Measurements from ENCODE around the gene WNK1.

The WNK1 gene

GRCh38 chr12:867905-868304 is 115.5 kb downstream of the WNK1 start:
- no peak for FAIRE-seq

GRCh38 chr12:868722-869121 is 116.3 kb downstream of the WNK1 start:
- FAIRE-seq, result no peak

GRCh38 chr12:870378-870777 is 118.0 kb downstream of the WNK1 start:
- no peak for FAIRE-seq

- FAIRE-seq, result no peak
Measured at GRCh38 chr12:873954-874353, 121.6 kb downstream of the WNK1 start.

- FAIRE-seq, result no peak
Measured at GRCh38 chr12:879641-880040, 127.3 kb downstream of the WNK1 start.

- FAIRE-seq, result no peak
Measured at GRCh38 chr12:880656-881055, 128.3 kb downstream of the WNK1 start.

GRCh38 chr12:884746-885414 is 132.5 kb downstream of the WNK1 start:
- no peak for FAIRE-seq

GRCh38 chr12:885701-886100 is 133.3 kb downstream of the WNK1 start:
- no peak for FAIRE-seq

GRCh38 chr12:886206-886605 is 133.8 kb downstream of the WNK1 start:
- FAIRE-seq, result no peak

GRCh38 chr12:894226-894625 is 141.8 kb downstream of the WNK1 start:
- no peak for FAIRE-seq

- no peak for FAIRE-seq
Measured at GRCh38 chr12:896031-896430, 143.7 kb downstream of the WNK1 start.

GRCh38 chr12:897386-897785 is 145.0 kb downstream of the WNK1 start:
- no peak for FAIRE-seq

- no peak for FAIRE-seq
Measured at GRCh38 chr12:902581-902980, 150.2 kb downstream of the WNK1 start.

GRCh38 chr12:903055-903454 is 150.7 kb downstream of the WNK1 start:
- FAIRE-seq, result no peak

GRCh38 chr12:904010-904414 is 151.6 kb downstream of the WNK1 start:
- FAIRE-seq, result no peak

GRCh38 chr12:905261-906031 is 153.1 kb downstream of the WNK1 start:
- no peak for FAIRE-seq

- no peak for FAIRE-seq
Measured at GRCh38 chr12:906062-906585, 153.7 kb downstream of the WNK1 start.

GRCh38 chr12:907413-908185 is 155.2 kb downstream of the WNK1 start:
- FAIRE-seq, result no peak

- FAIRE-seq, result no peak
Measured at GRCh38 chr12:909861-910260, 157.5 kb downstream of the WNK1 start.

GRCh38 chr12:910416-910815 is 158.0 kb downstream of the WNK1 start:
- no peak for FAIRE-seq

GRCh38 chr12:911191-911826 is 158.9 kb downstream of the WNK1 start:
- no peak for FAIRE-seq

GRCh38 chr12:912466-913235 is 160.3 kb downstream of the WNK1 start:
- FAIRE-seq, result no peak

All from TTC549 (cell line).